ENCODE data around the gene TASP1. TPM values are rescaled to one million over a fixed set of nuclear protein-coding genes. Genes with fewer than 3 reads are reported as not detected.

The TASP1 gene
- polyA plus RNA-seq, 3 donors, result 2.3 to 3.3 (median 2.6) TPM

GRCh38 chr20:13432126-13432525 is 206.6 kb downstream of the TASP1 start:
- no CpG with 5 or more reads among the region's 1 CpG for WGBS (ENCODE audit: insufficient coverage)
- H3K27ac ChIP-seq (ENCODE audit: low read depth in 1 of 2, low read length in 2 of 2), result no peak overlapping the region
- Mint-ChIP-seq H3K4me3 (no peak overlapping the region), H3K27ac (no peak overlapping the region), H3K27me3 (ENCODE audit: low read depth in 3 of 3) (no peaks in the 10 kb centered on the region), H3K36me3 (peaks cover 20 to 35% of the 10 kb centered on the region in 2 donors), H3K9me3 (peaks cover 7 to 18% (median 13%) of the 10 kb centered on the region in 7 donors), H3K4me1 (no peaks in the 10 kb centered on the region)
- H3K27me3 ChIP-seq (ENCODE audit: control insufficient read depth in 2 of 2, insufficient read depth in 2 of 2, low read length in 2 of 2), result no peaks in the 10 kb centered on the region
- intact Hi-C loops (cut with micrococcal nuclease), result no loop called here
- H4K20me1 ChIP-seq (ENCODE audit: insufficient read depth, low read length), result no peaks in the 10 kb centered on the region
- no peaks in the 10 kb centered on the region for H3K4me1 ChIP-seq (ENCODE audit: control insufficient read depth in 1 of 2, insufficient read depth in 2 of 2, low read length in 2 of 2)
- H3K79me2 ChIP-seq (ENCODE audit: insufficient read depth, low read length), result no peaks in the 10 kb centered on the region
- H3K9ac ChIP-seq (ENCODE audit: insufficient read depth, low read length, poor library complexity, severe bottlenecking), result no peak overlapping the region
- H3K9me3 ChIP-seq (replicated peaks in 1 of 2; ENCODE audit: control insufficient read depth in 1 of 2, insufficient read depth in 1 of 2, low read length in 2 of 2), result peaks cover 5 to 7% of the 10 kb centered on the region in 2 donors
- no peak overlapping the region for H3K4me3 ChIP-seq (replicated peaks in 1 of 3; ENCODE audit: low read depth in 2 of 3, low read length in 3 of 3)
- TF ChIP-seq, protein P1, sequence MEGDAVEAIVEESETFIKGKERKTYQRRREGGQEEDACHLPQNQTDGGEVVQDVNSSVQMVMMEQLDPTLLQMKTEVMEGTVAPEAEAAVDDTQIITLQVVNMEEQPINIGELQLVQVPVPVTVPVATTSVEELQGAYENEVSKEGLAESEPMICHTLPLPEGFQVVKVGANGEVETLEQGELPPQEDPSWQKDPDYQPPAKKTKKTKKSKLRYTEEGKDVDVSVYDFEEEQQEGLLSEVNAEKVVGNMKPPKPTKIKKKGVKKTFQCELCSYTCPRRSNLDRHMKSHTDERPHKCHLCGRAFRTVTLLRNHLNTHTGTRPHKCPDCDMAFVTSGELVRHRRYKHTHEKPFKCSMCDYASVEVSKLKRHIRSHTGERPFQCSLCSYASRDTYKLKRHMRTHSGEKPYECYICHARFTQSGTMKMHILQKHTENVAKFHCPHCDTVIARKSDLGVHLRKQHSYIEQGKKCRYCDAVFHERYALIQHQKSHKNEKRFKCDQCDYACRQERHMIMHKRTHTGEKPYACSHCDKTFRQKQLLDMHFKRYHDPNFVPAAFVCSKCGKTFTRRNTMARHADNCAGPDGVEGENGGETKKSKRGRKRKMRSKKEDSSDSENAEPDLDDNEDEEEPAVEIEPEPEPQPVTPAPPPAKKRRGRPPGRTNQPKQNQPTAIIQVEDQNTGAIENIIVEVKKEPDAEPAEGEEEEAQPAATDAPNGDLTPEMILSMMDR (IDR thresholded peaks at IDR 0.05), result no peak
- DNase-seq, result no peak
- no peak overlapping the region for H2AFZ ChIP-seq (ENCODE audit: insufficient read depth, low read depth, low read length, poor library complexity, severe bottlenecking)
- peaks cover 0 to 14% of the 10 kb centered on the region in 2 donors for H3K36me3 ChIP-seq (replicated peaks in 1 of 2; ENCODE audit: control insufficient read depth in 1 of 2, insufficient read depth in 2 of 2, low read length in 2 of 2)
- H3K4me2 ChIP-seq (replicated peaks; ENCODE audit: extremely low read depth, low read length, poor library complexity, severe bottlenecking), result no peak overlapping the region

GRCh38 chr20:13430346-13431002 is 208.3 kb downstream of the TASP1 start:
- no peak for DNase-seq
- H3K9me3 ChIP-seq (replicated peaks in 1 of 2; ENCODE audit: control insufficient read depth in 1 of 2, insufficient read depth in 1 of 2, low read length in 2 of 2), result peaks cover 5 to 7% of the 10 kb centered on the region in 2 donors
- no peak overlapping the region for H3K4me2 ChIP-seq (replicated peaks; ENCODE audit: extremely low read depth, low read length, poor library complexity, severe bottlenecking)
- no peaks in the 10 kb centered on the region for H3K4me1 ChIP-seq (ENCODE audit: control insufficient read depth in 1 of 2, insufficient read depth in 2 of 2, low read length in 2 of 2)
- Mint-ChIP-seq H3K9me3 (peaks cover 3 to 18% (median 9%) of the 10 kb centered on the region in 7 donors), H3K36me3 (peaks cover 20 to 35% of the 10 kb centered on the region in 2 donors), H3K27me3 (ENCODE audit: low read depth in 3 of 3) (no peaks in the 10 kb centered on the region), H3K27ac (no peak overlapping the region), H3K4me1 (no peaks in the 10 kb centered on the region), H3K4me3 (no peak overlapping the region)
- no peak overlapping the region for H3K4me3 ChIP-seq (replicated peaks in 1 of 3; ENCODE audit: low read depth in 2 of 3, low read length in 3 of 3)
- no peaks in the 10 kb centered on the region for H3K79me2 ChIP-seq (ENCODE audit: insufficient read depth, low read length)
- WGBS (ENCODE audit: insufficient coverage), result 76% methylated on average over 7 of the region's 9 CpGs
- H3K9ac ChIP-seq (ENCODE audit: insufficient read depth, low read length, poor library complexity, severe bottlenecking), result no peak overlapping the region
- no peaks in the 10 kb centered on the region for H4K20me1 ChIP-seq (ENCODE audit: insufficient read depth, low read length)
- intact Hi-C loops (cut with micrococcal nuclease), result no loop called here
- H3K27ac ChIP-seq (ENCODE audit: low read depth in 1 of 2, low read length in 2 of 2), result no peak overlapping the region
- no peak overlapping the region for H2AFZ ChIP-seq (ENCODE audit: insufficient read depth, low read depth, low read length, poor library complexity, severe bottlenecking)
- H3K36me3 ChIP-seq (replicated peaks in 1 of 2; ENCODE audit: control insufficient read depth in 1 of 2, insufficient read depth in 2 of 2, low read length in 2 of 2), result peaks cover 0 to 14% of the 10 kb centered on the region in 2 donors
- no peaks in the 10 kb centered on the region for H3K27me3 ChIP-seq (ENCODE audit: control insufficient read depth in 2 of 2, insufficient read depth in 2 of 2, low read length in 2 of 2)
- TF ChIP-seq, protein P1 (IDR thresholded peaks at IDR 0.05), result no peak
